ENCODE measurements around the gene ZNF385A. TPM values are rescaled to one million over a fixed set of nuclear protein-coding genes. Genes with fewer than 3 reads are reported as not detected.

The ZNF385A gene
- total and polyA plus RNA-seq, 2 of the 8 experiments (the other 6 are each of a cell fraction or from before 2014, with no cell fraction given) = 5.2 to 14.3 TPM

GRCh38 chr12:54352022-54352531 lies 32.5 kb downstream of the ZNF385A start (continued):
- TF ChIP-seq, protein P1, sequence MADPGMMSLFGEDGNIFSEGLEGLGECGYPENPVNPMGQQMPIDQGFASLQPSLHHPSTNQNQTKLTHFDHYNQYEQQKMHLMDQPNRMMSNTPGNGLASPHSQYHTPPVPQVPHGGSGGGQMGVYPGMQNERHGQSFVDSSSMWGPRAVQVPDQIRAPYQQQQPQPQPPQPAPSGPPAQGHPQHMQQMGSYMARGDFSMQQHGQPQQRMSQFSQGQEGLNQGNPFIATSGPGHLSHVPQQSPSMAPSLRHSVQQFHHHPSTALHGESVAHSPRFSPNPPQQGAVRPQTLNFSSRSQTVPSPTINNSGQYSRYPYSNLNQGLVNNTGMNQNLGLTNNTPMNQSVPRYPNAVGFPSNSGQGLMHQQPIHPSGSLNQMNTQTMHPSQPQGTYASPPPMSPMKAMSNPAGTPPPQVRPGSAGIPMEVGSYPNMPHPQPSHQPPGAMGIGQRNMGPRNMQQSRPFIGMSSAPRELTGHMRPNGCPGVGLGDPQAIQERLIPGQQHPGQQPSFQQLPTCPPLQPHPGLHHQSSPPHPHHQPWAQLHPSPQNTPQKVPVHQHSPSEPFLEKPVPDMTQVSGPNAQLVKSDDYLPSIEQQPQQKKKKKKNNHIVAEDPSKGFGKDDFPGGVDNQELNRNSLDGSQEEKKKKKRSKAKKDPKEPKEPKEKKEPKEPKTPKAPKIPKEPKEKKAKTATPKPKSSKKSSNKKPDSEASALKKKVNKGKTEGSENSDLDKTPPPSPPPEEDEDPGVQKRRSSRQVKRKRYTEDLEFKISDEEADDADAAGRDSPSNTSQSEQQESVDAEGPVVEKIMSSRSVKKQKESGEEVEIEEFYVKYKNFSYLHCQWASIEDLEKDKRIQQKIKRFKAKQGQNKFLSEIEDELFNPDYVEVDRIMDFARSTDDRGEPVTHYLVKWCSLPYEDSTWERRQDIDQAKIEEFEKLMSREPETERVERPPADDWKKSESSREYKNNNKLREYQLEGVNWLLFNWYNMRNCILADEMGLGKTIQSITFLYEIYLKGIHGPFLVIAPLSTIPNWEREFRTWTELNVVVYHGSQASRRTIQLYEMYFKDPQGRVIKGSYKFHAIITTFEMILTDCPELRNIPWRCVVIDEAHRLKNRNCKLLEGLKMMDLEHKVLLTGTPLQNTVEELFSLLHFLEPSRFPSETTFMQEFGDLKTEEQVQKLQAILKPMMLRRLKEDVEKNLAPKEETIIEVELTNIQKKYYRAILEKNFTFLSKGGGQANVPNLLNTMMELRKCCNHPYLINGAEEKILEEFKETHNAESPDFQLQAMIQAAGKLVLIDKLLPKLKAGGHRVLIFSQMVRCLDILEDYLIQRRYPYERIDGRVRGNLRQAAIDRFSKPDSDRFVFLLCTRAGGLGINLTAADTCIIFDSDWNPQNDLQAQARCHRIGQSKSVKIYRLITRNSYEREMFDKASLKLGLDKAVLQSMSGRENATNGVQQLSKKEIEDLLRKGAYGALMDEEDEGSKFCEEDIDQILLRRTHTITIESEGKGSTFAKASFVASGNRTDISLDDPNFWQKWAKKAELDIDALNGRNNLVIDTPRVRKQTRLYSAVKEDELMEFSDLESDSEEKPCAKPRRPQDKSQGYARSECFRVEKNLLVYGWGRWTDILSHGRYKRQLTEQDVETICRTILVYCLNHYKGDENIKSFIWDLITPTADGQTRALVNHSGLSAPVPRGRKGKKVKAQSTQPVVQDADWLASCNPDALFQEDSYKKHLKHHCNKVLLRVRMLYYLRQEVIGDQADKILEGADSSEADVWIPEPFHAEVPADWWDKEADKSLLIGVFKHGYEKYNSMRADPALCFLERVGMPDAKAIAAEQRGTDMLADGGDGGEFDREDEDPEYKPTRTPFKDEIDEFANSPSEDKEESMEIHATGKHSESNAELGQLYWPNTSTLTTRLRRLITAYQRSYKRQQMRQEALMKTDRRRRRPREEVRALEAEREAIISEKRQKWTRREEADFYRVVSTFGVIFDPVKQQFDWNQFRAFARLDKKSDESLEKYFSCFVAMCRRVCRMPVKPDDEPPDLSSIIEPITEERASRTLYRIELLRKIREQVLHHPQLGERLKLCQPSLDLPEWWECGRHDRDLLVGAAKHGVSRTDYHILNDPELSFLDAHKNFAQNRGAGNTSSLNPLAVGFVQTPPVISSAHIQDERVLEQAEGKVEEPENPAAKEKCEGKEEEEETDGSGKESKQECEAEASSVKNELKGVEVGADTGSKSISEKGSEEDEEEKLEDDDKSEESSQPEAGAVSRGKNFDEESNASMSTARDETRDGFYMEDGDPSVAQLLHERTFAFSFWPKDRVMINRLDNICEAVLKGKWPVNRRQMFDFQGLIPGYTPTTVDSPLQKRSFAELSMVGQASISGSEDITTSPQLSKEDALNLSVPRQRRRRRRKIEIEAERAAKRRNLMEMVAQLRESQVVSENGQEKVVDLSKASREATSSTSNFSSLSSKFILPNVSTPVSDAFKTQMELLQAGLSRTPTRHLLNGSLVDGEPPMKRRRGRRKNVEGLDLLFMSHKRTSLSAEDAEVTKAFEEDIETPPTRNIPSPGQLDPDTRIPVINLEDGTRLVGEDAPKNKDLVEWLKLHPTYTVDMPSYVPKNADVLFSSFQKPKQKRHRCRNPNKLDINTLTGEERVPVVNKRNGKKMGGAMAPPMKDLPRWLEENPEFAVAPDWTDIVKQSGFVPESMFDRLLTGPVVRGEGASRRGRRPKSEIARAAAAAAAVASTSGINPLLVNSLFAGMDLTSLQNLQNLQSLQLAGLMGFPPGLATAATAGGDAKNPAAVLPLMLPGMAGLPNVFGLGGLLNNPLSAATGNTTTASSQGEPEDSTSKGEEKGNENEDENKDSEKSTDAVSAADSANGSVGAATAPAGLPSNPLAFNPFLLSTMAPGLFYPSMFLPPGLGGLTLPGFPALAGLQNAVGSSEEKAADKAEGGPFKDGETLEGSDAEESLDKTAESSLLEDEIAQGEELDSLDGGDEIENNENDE (IDR thresholded peaks at IDR 0.05; ENCODE audit: insufficient replicate concordance, low read length) = no peak
- TF ChIP-seq CTBP2 (IDR thresholded peaks at IDR 0.05; ENCODE audit: borderline replicate concordance, insufficient read depth, insufficient read length, low read length) (no peak), GABPA (IDR thresholded peaks at IDR 0.05; ENCODE audit: borderline replicate concordance, insufficient read depth, low read length) (no peak), KDM4A (IDR thresholded peaks at IDR 0.05; ENCODE audit: low read depth, low read length, severe bottlenecking) (no peak), RXRA (IDR thresholded peaks at IDR 0.05; ENCODE audit: insufficient read depth, low read depth, low read length) (no peak), FOSL1 (IDR thresholded peaks at IDR 0.05; ENCODE audit: insufficient read depth, low read depth, low read length) (no peak), CBX5 (IDR thresholded peaks at IDR 0.05; ENCODE audit: low read depth, low read length) (no peak), HDAC6 (IDR thresholded peaks at IDR 0.05; ENCODE audit: low read depth, low read length) (no peak), CEBPB (IDR thresholded peaks at IDR 0.05; ENCODE audit: low read depth, low read length) (no peak), ASH2L (IDR thresholded peaks at IDR 0.05; ENCODE audit: low read length) (peak; percentile 87), BACH1 (IDR thresholded peaks at IDR 0.05; ENCODE audit: low read length) (no peak), PHF8 (conservative IDR thresholded peaks at IDR 0.05; ENCODE audit: low read depth, low read length) (no peak)
